Nephron (organoid): Measurements from ENCODE around the gene ATP9A.

Source experiments
- H3K27ac Mint-ChIP-seq, 3 experiments: 2 replicates each; pipeline ENCODE4 v1.8.0; 2020; ENCODE audit warnings: mixed read lengths in 3 of 3, mild to moderate bottlenecking in 2 of 3, moderate library complexity in 1 of 3
- H3K27me3 Mint-ChIP-seq: 2 replicates; pipeline ENCODE4 v1.8.0; 2021; ENCODE audit warnings: low read depth, mild to moderate bottlenecking, moderate library complexity, mixed read lengths
- H3K36me3 Mint-ChIP-seq: 2 replicates; pipeline ENCODE4 v1.8.0; 2020; ENCODE audit warnings: low read depth, mixed read lengths
- H3K4me1 Mint-ChIP-seq: 2 replicates; pipeline ENCODE4 v1.8.0; 2020; ENCODE audit warnings: mixed read lengths
- H3K4me3 Mint-ChIP-seq, 3 experiments: 2 replicates each; pipeline ENCODE4 v1.8.0; 2020; ENCODE audit warnings: mild to moderate bottlenecking in 3 of 3, mixed read lengths in 3 of 3, moderate library complexity in 2 of 3
- H3K9me3 Mint-ChIP-seq: 2 replicates; pipeline ENCODE4 v1.8.0; 2020; ENCODE audit warnings: mixed read lengths
- TF ChIP-seq, protein P1 (sequence below), 3 experiments: fragments of 200-600 bp; sonication (generic); IDR thresholded peaks; one replicate each; pipeline ENCODE4 v1.5.0; 2021; ENCODE audit warnings: antibody characterized with exemption in 3 of 3; ENCODE audit not compliant: unreplicated experiment in 3 of 3

ATP9A gene

DNA sequence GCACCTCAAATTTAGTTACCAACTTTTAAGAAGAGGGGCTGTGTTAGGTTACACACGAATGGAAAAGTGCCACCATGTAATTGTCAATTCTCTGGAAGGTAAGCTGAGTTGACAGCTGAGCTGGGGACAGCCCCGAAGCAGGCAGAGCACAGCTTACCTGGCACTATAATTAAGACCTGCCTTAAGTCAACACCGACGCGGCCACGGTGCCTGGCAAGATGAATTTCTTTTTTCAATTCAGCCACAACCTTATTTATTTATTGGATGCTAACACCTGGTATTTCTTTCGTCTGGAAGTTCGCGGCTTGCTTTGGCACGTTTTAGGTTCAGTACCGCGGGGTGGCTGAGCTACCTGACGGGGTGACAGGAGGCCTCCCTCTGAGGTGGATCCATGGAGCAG lies 185.1 kb downstream of the ATP9A start:
- no peaks in the 10 kb centered on the region for H3K36me3 Mint-ChIP-seq
- no peak overlapping the region for H3K27ac Mint-ChIP-seq
- H3K4me1 Mint-ChIP-seq: no peaks in the 10 kb centered on the region
- H3K4me3 Mint-ChIP-seq: no peak overlapping the region
- H3K27me3 Mint-ChIP-seq: peaks cover 2% of the 10 kb centered on the region
- H3K9me3 Mint-ChIP-seq: no peaks in the 10 kb centered on the region
- TF ChIP-seq, protein P1, sequence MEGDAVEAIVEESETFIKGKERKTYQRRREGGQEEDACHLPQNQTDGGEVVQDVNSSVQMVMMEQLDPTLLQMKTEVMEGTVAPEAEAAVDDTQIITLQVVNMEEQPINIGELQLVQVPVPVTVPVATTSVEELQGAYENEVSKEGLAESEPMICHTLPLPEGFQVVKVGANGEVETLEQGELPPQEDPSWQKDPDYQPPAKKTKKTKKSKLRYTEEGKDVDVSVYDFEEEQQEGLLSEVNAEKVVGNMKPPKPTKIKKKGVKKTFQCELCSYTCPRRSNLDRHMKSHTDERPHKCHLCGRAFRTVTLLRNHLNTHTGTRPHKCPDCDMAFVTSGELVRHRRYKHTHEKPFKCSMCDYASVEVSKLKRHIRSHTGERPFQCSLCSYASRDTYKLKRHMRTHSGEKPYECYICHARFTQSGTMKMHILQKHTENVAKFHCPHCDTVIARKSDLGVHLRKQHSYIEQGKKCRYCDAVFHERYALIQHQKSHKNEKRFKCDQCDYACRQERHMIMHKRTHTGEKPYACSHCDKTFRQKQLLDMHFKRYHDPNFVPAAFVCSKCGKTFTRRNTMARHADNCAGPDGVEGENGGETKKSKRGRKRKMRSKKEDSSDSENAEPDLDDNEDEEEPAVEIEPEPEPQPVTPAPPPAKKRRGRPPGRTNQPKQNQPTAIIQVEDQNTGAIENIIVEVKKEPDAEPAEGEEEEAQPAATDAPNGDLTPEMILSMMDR (IDR thresholded peaks at IDR 0.05; ENCODE audit: unreplicated experiment in 3 of 3): no peak

DNA sequence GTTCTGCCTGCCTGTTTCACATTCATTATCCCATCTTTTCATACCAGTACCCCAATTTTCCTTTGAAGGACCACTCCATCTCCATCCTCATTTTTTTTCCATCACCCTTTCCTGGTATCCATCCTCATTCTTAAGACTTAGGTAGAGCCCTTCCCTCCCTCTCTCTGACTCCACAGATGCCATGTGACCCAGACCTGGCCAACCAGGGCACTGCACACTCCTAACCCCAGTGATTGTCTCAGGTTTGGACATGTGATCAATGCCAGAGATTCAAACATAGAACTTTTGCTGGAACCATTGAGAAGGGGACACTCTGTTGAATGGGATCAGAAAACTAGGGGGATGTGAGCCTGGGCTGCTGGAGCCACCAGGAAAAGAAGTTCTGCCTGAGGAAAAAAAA lies 186.6 kb downstream of the ATP9A start:
- Mint-ChIP-seq H3K27ac (no peak overlapping the region), H3K4me1 (no peaks in the 10 kb centered on the region), H3K27me3 (peaks cover 3% of the 10 kb centered on the region), H3K4me3 (no peak overlapping the region), H3K9me3 (no peaks in the 10 kb centered on the region), H3K36me3 (no peaks in the 10 kb centered on the region)
- TF ChIP-seq, protein P1 (IDR thresholded peaks at IDR 0.05; ENCODE audit: unreplicated experiment in 3 of 3): no peak

DNA sequence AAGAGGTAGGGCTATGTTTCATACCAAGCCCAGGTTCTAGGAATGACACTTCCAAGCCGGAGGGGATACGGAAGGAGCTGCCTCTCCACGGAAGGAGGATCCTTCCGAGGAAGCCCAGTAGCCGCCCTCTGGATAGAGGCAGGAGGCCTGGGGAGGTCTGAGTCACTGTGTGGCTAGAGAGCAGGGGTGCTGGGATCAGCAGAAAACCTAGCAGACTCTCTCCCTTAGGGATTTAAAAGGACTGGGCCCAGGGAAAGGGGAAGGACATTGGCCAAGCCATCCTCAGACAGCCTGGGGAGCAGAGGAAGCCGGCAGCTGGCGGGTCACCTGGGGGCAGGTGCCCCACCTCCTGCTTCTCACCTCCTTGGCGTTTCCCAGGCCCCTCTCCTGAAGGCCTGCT lies 189.1 kb downstream of the ATP9A start:
- no peaks in the 10 kb centered on the region for H3K36me3 Mint-ChIP-seq
- TF ChIP-seq, protein P1 (IDR thresholded peaks at IDR 0.05; ENCODE audit: unreplicated experiment in 3 of 3): no peak
- no peaks in the 10 kb centered on the region for H3K4me1 Mint-ChIP-seq
- peaks cover 2% of the 10 kb centered on the region for H3K9me3 Mint-ChIP-seq
- H3K27ac Mint-ChIP-seq: no peak overlapping the region
- no peak overlapping the region for H3K4me3 Mint-ChIP-seq
- peaks cover 3% of the 10 kb centered on the region for H3K27me3 Mint-ChIP-seq

DNA sequence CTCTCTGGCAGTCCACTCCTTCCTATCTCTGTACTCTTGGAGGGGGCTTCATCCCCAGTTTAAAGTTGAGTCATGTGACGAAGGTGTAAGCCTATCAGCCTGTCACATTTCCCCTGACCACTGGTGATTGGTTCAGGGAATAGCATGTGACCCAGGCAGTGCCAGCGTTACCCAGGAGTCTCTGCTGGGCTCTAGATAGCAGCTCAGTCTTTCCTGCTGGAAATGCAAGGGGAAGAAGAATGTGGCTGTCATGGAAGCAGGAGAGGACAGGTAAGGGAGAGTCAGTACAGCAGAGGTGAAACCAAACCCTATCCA lies 190.1 kb downstream of the ATP9A start:
- Mint-ChIP-seq H3K27ac (no peak overlapping the region), H3K27me3 (peaks cover 3% of the 10 kb centered on the region), H3K36me3 (no peaks in the 10 kb centered on the region), H3K4me3 (no peak overlapping the region), H3K4me1 (no peaks in the 10 kb centered on the region), H3K9me3 (peaks cover 2% of the 10 kb centered on the region)
- TF ChIP-seq, protein P1 (IDR thresholded peaks at IDR 0.05; ENCODE audit: unreplicated experiment in 3 of 3): no peak

DNA sequence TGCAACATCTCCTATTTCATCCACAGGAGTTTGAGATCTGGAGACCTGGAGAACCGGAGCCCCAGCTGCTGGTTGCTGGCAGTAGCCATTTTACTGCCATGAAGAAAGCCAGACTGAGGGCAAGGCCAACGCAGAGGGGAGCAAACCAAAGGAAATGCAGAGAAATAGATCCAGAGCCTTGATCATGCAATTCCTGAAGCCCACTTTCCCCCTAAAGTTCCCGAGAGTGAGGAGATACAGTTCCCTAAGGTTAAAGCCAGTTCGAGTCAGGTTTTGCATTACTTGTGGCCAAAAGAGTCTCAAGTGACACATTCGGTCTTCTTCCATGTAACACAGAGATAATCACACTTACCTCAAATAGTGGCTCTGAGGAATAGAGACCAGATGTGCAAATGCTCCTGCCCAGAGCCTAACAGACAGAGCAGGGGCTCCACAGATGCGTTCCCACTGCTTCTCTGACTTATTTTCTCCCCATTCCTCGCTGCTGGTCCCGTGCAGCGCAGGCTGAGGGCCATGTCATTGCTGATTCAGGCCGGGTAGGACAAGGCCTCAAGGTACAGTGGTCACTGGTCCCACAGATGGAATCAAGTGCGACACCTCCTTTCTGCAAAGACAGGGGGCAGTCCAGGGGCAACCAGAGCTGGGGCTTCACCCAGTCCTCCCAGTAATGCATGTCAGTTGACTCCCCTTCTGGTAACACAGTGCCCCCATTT lies 190.6 kb downstream of the ATP9A start:
- no peaks in the 10 kb centered on the region for H3K4me1 Mint-ChIP-seq
- H3K36me3 Mint-ChIP-seq: no peaks in the 10 kb centered on the region
- H3K9me3 Mint-ChIP-seq: peaks cover 2% of the 10 kb centered on the region
- H3K27me3 Mint-ChIP-seq: peaks cover 3% of the 10 kb centered on the region
- no peak overlapping the region for H3K4me3 Mint-ChIP-seq
- TF ChIP-seq, protein P1 (IDR thresholded peaks at IDR 0.05; ENCODE audit: unreplicated experiment in 3 of 3): no peak
- no peak overlapping the region for H3K27ac Mint-ChIP-seq

DNA sequence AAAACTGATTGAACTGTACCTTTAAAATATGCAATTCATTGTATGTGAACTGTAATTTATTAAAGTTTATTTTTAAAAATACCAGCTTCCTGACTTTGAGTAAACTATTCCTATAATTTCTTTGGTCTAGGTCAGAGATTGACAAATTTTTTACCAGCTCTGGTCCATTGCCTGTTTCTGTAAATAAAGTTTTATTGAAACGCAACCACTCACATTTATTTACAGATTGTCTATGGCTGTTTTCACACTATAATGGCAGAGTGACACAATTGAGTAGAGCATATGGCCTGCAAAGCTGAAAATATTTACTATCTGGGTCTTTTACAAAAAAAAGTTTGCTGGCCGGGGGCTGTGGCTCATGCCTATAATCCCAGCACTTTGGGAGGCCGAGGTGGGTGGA lies 192.7 kb downstream of the ATP9A start:
- H3K27me3 Mint-ChIP-seq: peaks cover 8% of the 10 kb centered on the region
- H3K4me3 Mint-ChIP-seq: no peak overlapping the region
- H3K4me1 Mint-ChIP-seq: peaks cover 5% of the 10 kb centered on the region
- TF ChIP-seq, protein P1 (IDR thresholded peaks at IDR 0.05; ENCODE audit: unreplicated experiment in 3 of 3): no peak
- peaks cover 4% of the 10 kb centered on the region for H3K9me3 Mint-ChIP-seq
- H3K36me3 Mint-ChIP-seq: no peaks in the 10 kb centered on the region
- no peak overlapping the region for H3K27ac Mint-ChIP-seq
